Cortex of kidney (tissue), 1 donor: ENCODE measurements around the gene CGREF1.

Experiments used
- DNase-seq: peaks from one replicate; lab custom pipeline; 2025; lab: John Stamatoyannopoulos, UW

CGREF1 gene

DNA sequence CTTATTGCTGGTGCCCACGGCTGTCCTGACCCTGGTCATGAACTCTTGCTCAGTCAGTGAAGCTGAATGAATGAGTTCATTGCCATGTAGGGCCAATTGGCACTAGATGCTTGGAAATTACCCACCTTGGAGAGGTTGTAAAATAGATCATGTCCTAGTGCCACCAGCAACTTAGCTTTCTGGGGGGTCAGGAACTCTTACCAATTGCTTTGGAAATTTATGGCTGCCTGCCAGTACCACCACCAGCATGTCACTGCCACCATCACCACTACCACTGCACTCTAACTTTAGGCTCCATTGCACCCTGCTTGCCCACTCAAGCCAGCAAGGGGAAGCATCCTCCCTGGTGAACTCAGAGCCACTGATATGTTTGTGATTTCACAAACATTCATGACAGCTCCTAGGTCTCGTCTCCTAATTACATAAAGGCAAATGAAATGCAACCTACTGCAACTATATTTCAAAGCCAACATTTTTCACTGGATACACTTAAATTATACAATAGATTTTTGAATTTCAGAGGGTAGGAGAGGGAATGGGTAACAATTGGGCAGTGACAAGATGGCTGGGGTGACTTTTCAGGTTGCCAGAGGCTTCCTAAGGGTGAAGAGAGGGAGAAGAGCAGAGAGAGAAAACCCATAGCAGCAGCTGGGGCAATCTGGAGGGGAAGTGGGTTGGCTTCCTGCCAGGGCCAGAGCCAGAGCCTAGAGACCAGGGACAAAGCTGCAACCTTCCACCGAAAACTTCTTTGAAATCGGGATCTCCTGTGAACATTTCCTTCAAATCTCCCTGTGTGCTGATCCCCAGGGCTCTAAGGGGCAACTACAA is 44.0 kb downstream of the CGREF1 start:
- no peak for DNase-seq

DNA sequence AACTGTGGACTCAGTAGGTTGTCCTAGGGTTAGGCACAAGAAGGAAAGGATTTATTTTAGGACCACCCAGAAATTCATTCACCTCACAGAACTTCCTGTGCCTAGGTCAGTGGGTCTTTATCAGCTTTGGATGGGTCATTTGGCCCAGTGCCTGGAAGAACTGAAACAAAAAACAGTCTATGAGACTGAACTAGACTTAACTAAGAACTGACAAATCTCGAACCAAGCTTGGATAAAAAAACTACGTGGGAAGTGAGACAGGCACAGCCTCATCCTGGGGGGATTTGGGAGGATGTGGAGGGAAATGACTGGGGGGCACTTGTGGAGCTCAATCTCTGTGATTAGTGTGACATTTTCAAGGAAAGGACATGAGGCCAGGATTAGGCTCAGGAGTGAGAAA is 45.1 kb downstream of the CGREF1 start:
- DNase-seq: no peak

DNA sequence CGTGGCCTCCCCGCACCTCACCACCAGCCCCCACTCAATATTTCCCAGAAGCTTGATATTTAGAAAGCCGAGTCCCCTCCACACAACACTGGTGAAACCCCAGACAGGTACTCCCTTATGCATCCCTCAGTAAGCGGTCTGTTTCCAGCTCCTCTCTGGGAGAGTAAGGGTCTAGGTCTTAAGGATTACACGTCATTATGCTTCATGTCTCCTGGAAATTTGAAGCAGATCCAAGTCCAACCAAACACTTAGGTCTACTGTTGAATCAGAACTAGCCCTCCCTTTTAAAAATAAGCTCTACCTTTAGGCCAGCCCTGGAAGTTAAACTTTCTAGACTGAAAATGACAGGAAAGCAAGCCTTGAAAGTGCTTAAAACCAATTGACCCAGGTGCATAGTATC is 46.0 kb downstream of the CGREF1 start:
- no peak for DNase-seq

DNA sequence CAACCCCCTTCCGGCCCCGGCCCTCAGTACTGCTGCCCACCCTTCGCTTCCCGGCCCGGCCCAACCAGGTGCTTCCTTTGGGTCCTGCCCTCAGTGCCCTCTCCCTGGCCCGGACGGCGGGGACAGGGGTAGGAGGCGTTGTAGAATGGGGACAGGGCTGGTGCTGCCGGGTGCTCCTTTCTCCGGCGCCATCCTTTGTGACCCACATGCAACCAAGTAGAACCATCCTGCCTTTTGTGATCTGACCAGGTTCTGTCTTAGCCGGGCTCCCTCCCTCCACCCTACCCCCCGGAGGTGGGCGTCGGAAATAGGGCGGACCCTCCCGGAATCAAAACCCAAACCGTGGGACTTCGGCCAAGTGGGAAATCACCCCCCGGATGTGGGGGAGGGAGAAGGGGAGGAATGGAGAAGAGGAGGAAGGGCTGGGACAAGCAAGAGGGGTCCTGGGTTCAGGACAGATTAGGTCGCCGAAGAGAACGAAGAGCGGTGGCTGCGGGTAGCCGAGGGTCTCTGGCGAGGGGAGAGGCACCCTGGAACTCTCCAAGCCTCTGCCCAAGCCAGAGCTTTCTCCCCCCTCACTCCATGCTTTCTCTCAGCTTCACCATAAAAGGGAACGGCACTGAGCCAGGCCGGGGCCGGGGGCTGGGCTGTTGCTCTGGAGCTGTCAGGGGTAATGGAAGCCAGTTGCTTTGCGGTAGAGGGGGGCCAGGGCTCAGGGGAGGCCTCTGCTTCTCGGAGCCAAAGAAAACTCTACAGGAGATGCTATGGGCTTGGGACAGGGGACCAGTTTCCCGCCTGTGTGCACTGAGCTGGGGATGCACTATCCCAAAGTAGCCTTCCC is 46.7 kb downstream of the CGREF1 start:
- DNase-seq: no peak

DNA sequence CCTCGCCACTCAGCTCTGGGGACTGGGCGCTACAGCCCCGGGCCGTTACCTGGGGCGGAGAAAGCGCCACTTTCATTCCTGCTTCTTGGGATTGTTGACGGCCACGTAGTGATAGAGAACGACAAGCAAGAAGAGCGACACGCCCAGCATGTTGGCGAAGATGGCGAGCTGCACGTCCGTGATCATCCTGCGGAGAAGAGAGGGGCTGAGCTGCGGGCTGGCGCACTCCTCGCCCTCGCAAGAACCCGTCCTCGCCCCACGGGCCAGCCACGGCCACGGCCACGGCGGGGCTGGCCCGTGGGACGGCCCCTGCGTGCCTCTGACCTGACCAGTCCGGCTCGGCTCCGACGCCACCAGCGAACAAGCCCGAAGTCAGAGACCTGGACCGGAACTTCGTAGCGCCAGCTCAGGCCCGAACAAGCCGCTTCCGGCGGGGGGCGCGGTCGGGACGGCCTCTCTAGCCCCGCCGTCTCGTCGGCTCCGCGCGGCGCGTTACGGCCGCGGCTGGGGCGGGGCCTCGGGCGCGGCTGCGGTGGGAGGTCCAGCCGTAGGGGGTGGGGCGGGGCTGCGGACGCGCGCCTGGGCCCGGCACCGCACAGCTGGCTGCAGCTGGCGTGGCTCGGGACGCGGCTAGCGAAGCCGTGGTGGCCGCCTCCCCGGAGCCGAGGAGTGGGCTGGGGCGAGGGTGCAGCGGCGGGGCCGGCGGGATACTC is 47.5 kb downstream of the CGREF1 start, which contains the start of gene OST4:
OST4 (minus strand) TSS at position 378 of the 713 bp plus-strand sequence.
- DNase-seq: peak; percentile 39

DNA sequence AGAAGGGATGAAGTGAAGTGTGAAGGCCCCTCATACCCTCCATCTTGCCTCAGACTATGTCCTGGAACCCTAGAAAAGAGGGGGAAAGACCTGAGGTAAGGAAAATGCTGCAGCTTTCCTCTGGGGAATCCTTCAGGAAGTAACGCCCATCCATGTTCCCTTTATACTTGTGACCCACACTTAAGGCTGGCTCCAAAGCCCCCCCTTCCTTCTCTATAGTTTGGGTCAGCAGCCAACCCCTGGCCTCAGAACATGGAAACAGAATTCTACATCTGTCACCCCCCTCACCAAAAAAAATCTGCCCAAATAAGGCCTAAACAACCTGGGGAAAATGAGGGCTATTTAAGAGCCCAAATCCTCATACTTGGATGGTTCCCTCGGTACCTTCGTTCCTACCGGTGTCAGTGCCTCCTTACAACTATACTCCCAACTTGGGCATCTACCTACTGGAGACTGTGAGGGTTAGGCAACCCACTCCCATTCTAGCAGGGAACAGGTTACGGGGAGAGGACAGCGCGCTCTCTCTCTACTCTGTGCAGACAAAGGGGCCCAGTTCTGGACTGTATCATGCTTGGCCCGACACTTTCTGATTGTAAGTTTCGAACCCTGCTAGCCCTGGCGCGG is 48.2 kb downstream of the CGREF1 start:
- DNase-seq: no peak

DNA sequence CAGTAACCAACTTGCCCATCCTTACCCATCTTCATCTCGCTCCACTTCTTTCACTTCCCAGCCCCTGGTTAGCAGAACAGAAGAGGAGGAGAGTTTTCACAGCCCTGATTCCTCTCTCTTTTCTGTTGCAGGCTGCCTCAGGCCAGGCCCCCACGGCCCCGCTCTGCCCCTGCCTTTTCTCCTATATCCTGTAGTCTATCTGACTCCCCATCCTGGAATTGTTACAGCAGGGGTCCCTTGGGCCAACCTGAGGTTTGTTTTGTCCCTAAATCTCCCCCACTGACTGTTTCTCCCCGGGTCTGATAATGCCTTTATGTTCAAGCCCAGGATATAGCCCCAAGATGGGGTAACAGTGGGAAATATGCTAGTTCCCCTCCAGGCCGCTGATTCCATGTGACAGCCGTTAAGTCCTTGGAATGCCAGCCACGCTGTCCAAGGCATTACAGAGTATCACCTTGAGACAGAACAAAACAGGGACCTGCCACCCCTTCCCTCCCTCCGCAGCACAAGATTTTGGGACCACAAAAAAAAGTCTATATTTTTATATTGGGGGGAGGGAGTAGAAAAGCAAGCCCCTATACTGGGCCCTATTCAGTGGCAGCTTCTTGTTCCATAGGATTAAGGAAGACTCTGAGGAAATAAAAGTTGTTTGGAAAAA is 48.8 kb downstream of the CGREF1 start:
- DNase-seq: no peak

DNA sequence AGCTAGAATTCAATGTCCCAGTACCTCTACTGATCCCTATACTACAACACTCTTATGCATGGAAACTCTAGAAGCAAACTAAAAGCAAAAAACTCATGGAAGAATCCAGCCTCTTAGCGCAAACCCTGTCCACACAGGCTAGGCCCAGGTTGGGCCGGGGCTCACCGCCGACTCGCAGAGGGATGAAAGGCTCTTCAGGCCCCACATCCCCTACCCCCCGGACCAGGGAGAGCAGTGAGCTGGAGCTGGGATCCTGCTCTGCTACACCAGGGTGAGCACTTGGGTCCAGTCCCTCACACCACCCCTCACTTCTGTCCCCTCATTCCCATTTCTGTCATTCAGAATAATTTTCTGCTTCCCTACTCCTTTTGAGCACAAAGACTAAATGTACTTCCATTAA is 49.5 kb downstream of the CGREF1 start:
- DNase-seq: no peak

DNA sequence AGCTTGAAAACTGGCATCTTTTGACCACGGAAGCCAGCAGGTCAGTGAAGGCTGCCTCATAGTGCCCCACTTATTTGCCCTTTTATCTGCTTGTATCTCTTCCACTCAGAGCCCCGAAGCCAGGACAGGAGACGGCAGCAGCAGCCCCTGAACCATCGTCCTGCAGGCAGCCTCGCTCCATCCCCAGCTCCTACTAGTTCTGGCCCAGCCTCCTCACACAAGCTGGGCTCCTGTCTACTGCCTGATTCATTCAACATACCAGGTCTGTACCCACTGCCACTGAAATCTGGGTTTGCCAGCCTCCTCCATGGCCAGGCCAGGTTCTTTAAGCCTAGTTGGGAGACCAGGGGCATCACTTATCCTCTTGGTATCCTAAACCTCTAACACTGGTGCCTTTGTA is 51.5 kb downstream of the CGREF1 start:
- no peak for DNase-seq

DNA sequence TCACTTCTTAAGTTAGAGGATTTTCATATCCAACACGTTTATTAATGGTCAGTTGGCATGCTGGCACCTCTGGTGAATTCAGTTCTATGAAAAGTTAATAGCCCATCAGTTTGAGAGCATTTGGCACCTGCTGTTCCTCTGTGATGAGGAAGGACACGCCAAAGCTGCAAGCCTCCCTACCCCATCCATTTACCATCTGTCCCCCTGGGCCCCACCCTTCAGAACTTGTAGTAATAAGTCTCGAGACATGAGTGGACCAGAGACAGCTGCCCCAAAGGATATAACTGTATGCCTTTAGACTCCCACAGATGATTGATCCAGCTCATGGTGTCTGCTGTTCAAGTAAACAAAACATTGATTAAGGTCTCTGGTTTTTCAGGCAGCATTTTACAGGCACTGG is 53.8 kb downstream of the CGREF1 start:
- no peak for DNase-seq

DNA sequence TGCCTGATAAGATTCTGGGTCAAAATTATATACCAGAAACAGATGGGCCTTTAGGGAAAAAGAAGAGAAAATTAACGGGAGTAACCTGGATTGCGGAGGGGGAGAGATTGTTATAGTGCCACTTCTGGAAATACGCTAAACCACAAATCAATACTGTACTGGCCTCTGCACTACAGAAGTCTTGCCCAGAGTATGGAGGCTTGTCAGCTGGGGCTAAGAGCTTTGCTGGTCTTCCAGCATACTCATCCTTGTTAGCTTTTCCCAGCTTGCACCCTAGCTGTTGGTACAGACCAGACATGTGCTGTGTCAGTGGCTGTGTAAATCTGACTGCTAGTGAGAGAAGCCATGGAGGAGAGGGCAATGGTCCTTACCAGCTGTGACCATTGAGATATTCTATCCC is 58.6 kb downstream of the CGREF1 start:
- DNase-seq: no peak

DNA sequence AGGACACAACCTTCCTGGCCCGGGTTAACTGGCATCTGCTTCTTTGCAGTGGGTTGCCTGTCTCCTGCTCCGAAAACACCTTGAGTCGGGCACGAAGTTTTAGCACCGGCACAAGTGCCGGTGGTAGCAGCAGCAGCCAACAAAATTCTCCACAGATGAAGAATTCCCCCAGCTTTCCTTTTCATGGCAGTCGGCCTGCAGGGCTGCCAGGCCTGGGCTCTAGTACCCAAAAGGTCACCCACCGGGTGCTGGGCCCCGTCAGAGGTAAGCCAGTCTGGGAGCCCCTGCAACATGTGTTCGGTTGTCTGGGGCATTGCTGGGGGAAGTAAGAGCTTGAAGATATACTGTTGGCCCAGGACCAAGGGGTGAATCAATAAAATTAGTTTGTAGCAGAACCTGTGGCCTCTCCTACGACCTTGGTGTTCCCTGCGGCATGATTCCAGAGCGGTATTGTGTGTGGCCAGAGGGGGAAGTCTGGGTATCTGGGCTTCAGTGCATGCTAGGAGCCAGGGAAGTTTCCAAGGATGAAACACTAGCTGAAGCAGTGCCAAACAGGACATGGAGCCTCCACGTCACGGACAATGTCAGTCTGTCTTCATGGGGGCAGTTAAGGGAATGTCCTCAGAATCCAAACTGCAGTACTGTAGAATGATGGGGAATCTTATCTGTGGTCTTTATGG is 59.6 kb downstream of the CGREF1 start:
- DNase-seq: no peak

DNA sequence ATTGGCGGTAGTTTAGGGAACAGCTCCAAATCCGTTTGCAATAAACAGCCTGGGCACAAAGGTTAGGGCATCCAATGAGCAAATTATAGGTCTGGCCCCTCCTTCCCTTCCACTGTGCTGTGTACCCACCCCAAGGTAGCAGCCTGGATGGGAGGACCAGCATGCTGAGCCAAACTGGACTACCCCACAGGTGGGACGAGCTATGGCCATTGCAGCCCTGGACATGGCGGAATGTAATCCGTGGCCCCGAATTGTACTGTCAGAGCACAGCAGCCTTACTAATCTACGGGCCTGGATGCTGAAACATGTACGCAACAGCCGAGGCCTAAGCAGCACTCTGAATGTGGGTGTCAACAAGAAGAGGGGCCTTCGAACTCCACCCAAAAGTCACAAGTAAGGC is 60.7 kb downstream of the CGREF1 start:
- DNase-seq: no peak

DNA sequence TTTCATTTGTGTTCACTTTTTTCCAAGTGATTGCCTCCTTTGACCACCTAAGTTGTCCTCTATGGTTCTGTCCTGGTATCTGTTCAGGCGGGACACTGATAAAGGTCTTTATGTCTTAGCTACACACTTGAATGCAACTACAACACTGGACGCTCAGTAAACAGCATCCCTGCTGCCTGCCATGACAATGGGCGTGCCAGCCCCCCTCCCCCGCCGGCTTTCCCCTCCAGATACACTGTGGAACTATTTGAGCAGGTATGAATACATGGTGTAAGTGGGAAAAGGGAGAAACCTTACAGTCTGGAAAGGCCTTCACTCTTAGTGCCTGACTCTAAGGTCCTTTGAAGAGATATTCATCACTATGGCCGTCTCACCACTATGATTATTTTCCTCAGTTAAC is 61.7 kb downstream of the CGREF1 start:
- no peak for DNase-seq

DNA sequence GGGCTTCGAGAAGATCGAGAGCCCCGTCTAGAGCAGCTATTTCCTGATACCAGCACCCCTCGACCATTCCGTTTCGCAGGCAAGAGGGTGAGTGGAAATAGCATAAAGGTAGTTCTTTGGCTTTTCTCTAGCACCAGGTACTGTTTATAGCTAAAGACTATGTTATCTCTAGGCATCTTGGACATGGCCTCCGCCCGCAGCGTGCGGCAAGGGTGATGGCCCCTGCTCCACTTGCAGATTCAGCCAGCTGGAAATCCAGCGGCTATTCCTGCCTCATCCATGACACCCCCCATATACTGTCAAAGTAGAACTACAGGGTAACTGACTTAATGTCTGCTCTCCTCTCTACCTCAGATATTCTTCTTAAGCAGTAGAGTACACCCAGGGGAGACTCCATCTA is 64.2 kb downstream of the CGREF1 start:
- no peak for DNase-seq

DNA sequence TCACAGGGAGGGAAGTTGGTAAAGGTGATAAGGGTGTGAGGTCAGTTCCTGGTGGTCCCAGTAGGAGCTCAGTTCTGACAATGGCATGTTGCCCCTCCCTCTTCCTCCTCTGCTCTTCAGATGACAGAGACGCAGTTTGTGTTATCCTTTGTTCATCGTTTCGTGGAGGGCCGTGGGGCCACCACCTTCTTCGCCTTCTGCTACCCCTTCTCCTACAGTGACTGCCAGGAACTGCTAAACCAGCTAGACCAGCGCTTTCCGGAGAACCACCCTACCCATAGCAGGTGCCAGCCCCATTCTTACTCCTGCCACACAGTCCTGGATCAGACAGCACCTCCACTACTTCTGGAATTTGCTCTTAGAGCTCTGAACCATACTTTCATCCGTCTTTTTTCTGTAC is 65.2 kb downstream of the CGREF1 start:
- DNase-seq: no peak

DNA sequence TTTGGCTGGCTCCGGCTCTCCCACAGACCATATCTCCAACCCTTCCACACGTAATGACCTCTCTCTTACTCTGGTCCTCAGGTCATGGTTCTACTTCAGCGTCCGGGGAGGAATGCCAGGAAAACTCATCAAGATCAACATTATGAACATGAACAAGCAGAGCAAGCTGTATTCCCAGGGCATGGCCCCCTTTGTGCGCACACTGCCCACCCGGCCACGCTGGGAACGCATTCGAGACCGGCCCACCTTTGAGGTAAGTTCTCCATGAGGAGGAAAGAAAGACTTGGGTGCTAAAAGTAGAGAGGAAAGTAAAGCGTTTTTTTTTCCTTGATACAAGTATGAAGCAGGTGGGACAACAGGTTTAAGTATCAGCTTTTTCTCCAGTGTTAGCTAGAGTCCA is 65.6 kb downstream of the CGREF1 start:
- DNase-seq: no peak

DNA sequence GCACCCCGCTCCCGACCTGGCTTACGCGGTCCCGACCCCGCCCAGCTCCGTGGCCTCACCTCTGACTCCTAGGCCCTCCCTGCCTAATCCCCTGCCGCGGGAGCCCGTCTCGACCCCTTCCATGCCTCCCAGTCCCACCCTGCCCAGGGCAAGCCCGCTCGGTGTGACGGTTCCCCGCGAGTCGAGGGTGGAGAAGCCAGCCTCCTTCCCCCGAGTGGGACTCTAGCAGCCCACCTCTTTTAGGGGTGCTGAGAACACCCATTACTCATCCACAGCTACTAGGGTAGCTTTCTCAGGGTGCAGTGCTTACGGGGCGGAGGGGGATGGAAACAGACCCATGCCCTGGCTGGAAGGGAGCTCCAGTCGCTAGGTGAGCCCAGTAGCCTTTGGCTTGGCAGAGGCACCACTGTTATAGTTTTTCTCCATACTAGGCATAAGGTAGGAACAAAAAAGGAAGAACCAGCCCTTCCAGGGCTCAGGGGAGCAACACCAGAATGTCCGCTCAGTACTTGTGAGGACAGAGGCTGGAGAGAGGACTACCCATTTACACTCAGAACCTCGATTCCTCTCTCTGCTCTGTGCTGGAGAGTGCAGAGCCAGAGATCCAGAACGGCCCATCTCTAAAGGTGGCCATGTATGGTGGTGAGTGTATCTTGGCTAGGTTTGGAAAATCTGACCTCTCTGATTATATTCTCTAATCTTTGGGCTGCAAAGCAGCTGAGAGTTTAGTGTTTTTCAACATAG is 66.9 kb downstream of the CGREF1 start:
- DNase-seq: no peak

DNA sequence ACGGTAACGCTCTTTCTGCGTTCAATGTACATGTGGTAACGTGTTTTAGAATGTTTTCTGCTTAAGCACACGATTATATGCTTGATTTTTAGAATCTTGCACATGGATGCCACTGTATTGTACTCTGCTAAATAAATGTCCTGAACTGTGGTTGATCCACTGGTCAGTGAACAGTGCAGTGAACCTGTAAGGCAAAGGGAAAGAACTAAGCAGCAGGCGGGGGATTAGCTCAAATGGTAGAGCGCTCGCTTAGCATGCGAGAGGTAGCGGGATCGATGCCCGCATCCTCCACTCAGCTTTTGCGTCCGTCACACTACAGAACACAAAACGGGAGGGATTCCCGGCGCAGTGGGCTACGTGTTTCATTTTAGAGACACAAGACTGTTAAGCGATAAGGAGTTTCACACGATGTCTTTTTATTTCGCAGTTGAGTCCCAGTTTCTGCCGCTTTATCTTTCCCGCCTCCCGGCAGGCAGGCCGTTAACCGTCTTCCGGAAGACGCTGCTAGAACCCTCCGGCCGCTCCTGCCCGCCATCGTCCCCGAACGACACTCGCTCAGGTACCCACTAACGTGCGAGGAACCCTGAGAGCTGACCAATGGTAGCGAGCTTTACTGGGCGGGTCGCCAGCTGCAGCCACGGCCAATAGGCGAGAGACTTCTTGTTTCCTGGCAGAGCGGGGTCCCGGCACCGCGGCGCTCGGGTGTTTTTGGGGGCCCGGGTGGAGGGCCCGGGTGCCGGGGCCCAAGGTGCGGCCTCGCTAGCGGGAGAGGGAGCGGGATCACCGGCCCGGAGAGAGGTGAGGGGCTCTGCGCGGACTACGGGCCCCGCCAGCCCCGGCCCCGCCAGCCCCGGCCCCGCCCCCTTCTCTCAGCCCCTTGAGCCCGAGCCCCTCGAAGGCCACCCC is 67.7 kb downstream of the CGREF1 start, which contains the start of gene AGBL5:
AGBL5 (plus strand) TSS at position 673 of the 906 bp plus-strand sequence. CDS start 1,291 bp downstream, outside the sequence.
- DNase-seq: peak; percentile 9
